Heart left ventricle (tissue), 16 donors: Measurements from ENCODE around the gene APOBEC4. TPM values are rescaled to one million over a fixed set of nuclear protein-coding genes. Genes with fewer than 3 reads are reported as not detected.
"Not testable (repeated sequence)": the region's sequence is repeated elsewhere in the genome, so short reads cannot be mapped to it uniquely, and the experiment has no call there.

Experiments
- ATAC-seq, 4 donors: fragments of 200-7000 bp; cut with Tn5 transposase; one replicate each; pipeline ENCODE4 v1.9.1; 2020 to 2022; ENCODE audit warnings: moderate library complexity in 4 of 4, mild to moderate bottlenecking in 3 of 4, moderate number of reproducible peaks in 1 of 4
- DNase-seq, 5 donors: peaks; one replicate each; pipeline ENCODE4 v3.0.0-alpha.2; 2020
- H3K27ac ChIP-seq, 12 donors: fragments of 200-600 bp; sonication (generic) in 4 of 12; one replicate each; pipeline versions ENCODE4 v1.5.0 to v1.8.0; 2016 to 2022; ENCODE audit warnings: mild to moderate bottlenecking in 2 of 12
- H3K27me3 ChIP-seq, 9 donors: fragments of 200-600 bp; sonication (generic) in 2 of 9; one replicate each; pipeline versions ENCODE4 v1.5.1 to v1.8.0; 2016 to 2022; ENCODE audit warnings: mild to moderate bottlenecking in 3 of 9
- H3K36me3 ChIP-seq, 9 donors: fragments of 200-600 bp; sonication (generic) in 2 of 9; one replicate each; pipeline versions ENCODE4 v1.5.0 to v1.8.0; 2018 to 2022; ENCODE audit warnings: mild to moderate bottlenecking in 2 of 9
- H3K4me1 ChIP-seq, 12 donors: fragments of 200-600 bp; sonication (generic) in 4 of 12; one replicate each; pipeline versions ENCODE4 v1.5.0 to v1.8.0; 2016 to 2022; ENCODE audit warnings: mild to moderate bottlenecking in 3 of 12
- H3K4me3 ChIP-seq, 12 donors: fragments of 200-600 bp; sonication (generic) in 4 of 12; one replicate each; pipeline versions ENCODE4 v1.5.0 to v1.8.0; 2017 to 2022; ENCODE audit warnings: mild to moderate bottlenecking in 9 of 12, moderate library complexity in 4 of 12
- H3K9me3 ChIP-seq, 12 donors: fragments of 200-600 bp; sonication (generic) in 4 of 12; one replicate each; pipeline versions ENCODE4 v1.5.0 to v1.8.0; 2016 to 2022; ENCODE audit warnings: mild to moderate bottlenecking in 1 of 12
- CTCF ChIP-seq, 12 donors: fragments of 200-600 bp; sonication (generic) in 4 of 12; IDR thresholded peaks; one replicate each; pipeline versions ENCODE4 v1.5.0 to v1.8.0; 2018 to 2022; ENCODE audit warnings: antibody characterized with exemption in 12 of 12, mild to moderate bottlenecking in 5 of 12
- POLR2A ChIP-seq, 2 donors: fragments of 450-650 bp; IDR thresholded peaks; one replicate each; pipeline ENCODE4 v1.6.1; 2017; ENCODE audit warnings: antibody characterized with exemption in 2 of 2, mild to moderate bottlenecking in 2 of 2, moderate library complexity in 2 of 2
- WGBS, 4 donors: extraction: QIAGEN DNeasy Blood & Tissue Kit in 2 of 4; methylation state at CpG; one replicate each; pipeline versions ENCODE4 v1.1.5 to v1.1.7; 2013 to 2018; 5-methylcytosine and 5-hydroxymethylcytosine counted together
- intact Hi-C, 10 donors: fragments of 100-400 bp; cut with DNase I; formaldehyde crosslinking; loops; one replicate each; pipeline versions ENCODE4 v1.11.1 to v1.14.2; 2022
- polyA plus RNA-seq, 2 donors: library from polyadenylated mRNA; stranded (reverse); fragments of 200-250 nt; gene quantifications; one replicate each; pipeline ENCODE4 v1.2.3, GENCODE V29; 2013
- total RNA-seq, 9 donors: library from RNA; depleted of rRNA in 2 of 9; stranded (reverse); fragments of >200 nt in 2 of 9; fragmentation: NEBNext Ultra II Directional in 3 of 9; extraction: Animal tissue kit (Norgen Biotek cat#: 25700) in 3 of 9; gene quantifications; one replicate each; pipeline versions ENCODE4 v1.1.0 to v1.2.4, GENCODE V29; 2016 to 2023
- donor health status: ischemic (EF 13 %, LVEDD 7.1; RV severe dilation, severe dysfunction).
- donor health status: healthy with polysubstance abuse.
- donor health status: DM: no; HTN: yes; CAD: no.
- donor health status: DM: no; HTN: no; CAD: no.
- donor health status: ischemic (EF 25% LVEDD 6.9; RV normal size, moderate dysfunction).
- donor health status: ischemic (EF 25% LVEDD 5.7; RV mildly dilated, moderate dysfunction).
- donor health status: healthy.
- donor health status: DM: yes; HTN: yes; CAD: no.
- donor health status: ischemic (EF 35%, LVEDD 5.7; RV mildly dilated, moderate dysfunction).
- donor health status: nonischemic (EF 11% LVEDD 7.7; RV severe dilation, severe dysfunction).
- donor health status: DM: yes; HTN: yes; CAD: no.
- donor health status: PGD.
- donor health status: ischemic (EF 29% LVEDD 5.4; RV normal size, mild dysfunction).
- donor health status: nonischemic (EF 23%, LVEDD 6.1; RV moderate dilation, normal function).

Gene APOBEC4
- total and polyA plus RNA-seq, 11 donors, result 0.30 TPM; not detected in 10

GRCh38 chr1:183622884-183623785 is 30.0 kb downstream of the APOBEC4 start:
- intact Hi-C loops, result loop anchor here in 9 of 10 donors (1.0 to 10.0 kb wide), 6 partner anchors 78 to 341 kb away; partner anchors contain the start of gene SMG7 (in 6 of the 9)
- peak in 3 of 5 donors; percentile 38 to 53 (median 52) for DNase-seq
- H3K27ac ChIP-seq, result peak overlapping the region in 1 of 12 donors; percentile 27
- WGBS, 4 donors, result 58 to 64% (median 60%) methylated on average over 10 of the region's 10 CpGs
- TF ChIP-seq CTCF (IDR thresholded peaks at IDR 0.05), result peak; percentile 45 to 79 (median 64)
- no peak for TF ChIP-seq POLR2A (IDR thresholded peaks at IDR 0.05)
- no peaks in the 10 kb centered on the region for H3K27me3 ChIP-seq
- no peak overlapping the region for H3K4me3 ChIP-seq
- ATAC-seq, result peak; percentile 83 to 94 (median 92)
- H3K9me3 ChIP-seq, result no peaks in the 10 kb centered on the region
- H3K36me3 ChIP-seq, result peaks cover 0 to 44% (median 28%) of the 10 kb centered on the region in 9 donors
- peaks cover 0 to 51% (median 28%) of the 10 kb centered on the region in 12 donors for H3K4me1 ChIP-seq

- Histone ChIP-seq H3K36me3 (peaks cover 0 to 33% (median 20%) of the 10 kb centered on the region in 9 donors), H3K27me3 (no peaks in the 10 kb centered on the region), H3K4me3 (no peak overlapping the region), H3K9me3 (no peaks in the 10 kb centered on the region), H3K4me1 (peaks cover 0 to 45% (median 22%) of the 10 kb centered on the region in 12 donors), H3K27ac (peak overlapping the region in 1 of 12 donors; percentile 42)
- intact Hi-C loops, result loop anchor here in 9 of 10 donors (2.0 to 10.0 kb wide), 5 partner anchors 77 to 340 kb away; partner anchors contain the start of gene SMG7 (in 6 of the 9)
- DNase-seq (no peak), ATAC-seq (no peak)
- TF ChIP-seq CTCF (IDR thresholded peaks at IDR 0.05) (no peak), POLR2A (IDR thresholded peaks at IDR 0.05) (no peak)
- 79 to 90% (median 80%) methylated on average over 1 of the region's 1 CpG for WGBS, 4 donors
These were observed 31.1 kb downstream of the APOBEC4 start for GRCh38 chr1:183622013-183622412.

GRCh38 chr1:183620311-183620710 is 32.8 kb downstream of the APOBEC4 start:
- WGBS, 4 donors, result 83 to 88% (median 87%) methylated on average over 2 of the region's 2 CpGs
- DNase-seq, result no peak
- H3K27me3 ChIP-seq, result no peaks in the 10 kb centered on the region
- H3K4me1 ChIP-seq, result peaks cover 0 to 28% (median 6%) of the 10 kb centered on the region in 12 donors
- H3K4me3 ChIP-seq, result no peak overlapping the region
- TF ChIP-seq POLR2A (IDR thresholded peaks at IDR 0.05) (no peak), CTCF (IDR thresholded peaks at IDR 0.05) (no peak)
- intact Hi-C loops, result loop anchor here in 9 of 10 donors (5.0 to 10.0 kb wide), 4 partner anchors 76 to 338 kb away; partner anchors contain the start of gene SMG7 (in 6 of the 9)
- no peaks in the 10 kb centered on the region for H3K9me3 ChIP-seq
- ATAC-seq, result no peak
- no peak overlapping the region for H3K27ac ChIP-seq
- H3K36me3 ChIP-seq, result peaks cover 0 to 20% (median 9%) of the 10 kb centered on the region in 9 donors

- no peak for DNase-seq
- TF ChIP-seq POLR2A (IDR thresholded peaks at IDR 0.05) (no peak), CTCF (IDR thresholded peaks at IDR 0.05) (no peak)
- Histone ChIP-seq H3K27ac (no peak overlapping the region), H3K4me3 (no peak overlapping the region), H3K9me3 (no peaks in the 10 kb centered on the region), H3K36me3 (peaks cover 0 to 15% (median 4%) of the 10 kb centered on the region in 9 donors), H3K27me3 (no peaks in the 10 kb centered on the region), H3K4me1 (peaks cover 0 to 23% (median 5%) of the 10 kb centered on the region in 12 donors)
- 82 to 90% (median 85%) methylated on average over 1 of the region's 1 CpG for WGBS, 4 donors
- intact Hi-C loops, result loop anchor here in 9 of 10 donors (5.0 to 10.0 kb wide), 4 partner anchors 75 to 337 kb away; partner anchors contain the start of gene SMG7 (in 6 of the 9)
- no peak for ATAC-seq
These were observed 33.3 kb downstream of the APOBEC4 start for GRCh38 chr1:183619781-183620180.

GRCh38 chr1:183618202-183618601 is 34.9 kb downstream of the APOBEC4 start:
- H3K27ac ChIP-seq, H3K27me3 ChIP-seq, H3K4me3 ChIP-seq, DNase-seq, intact Hi-C loops, ATAC-seq, H3K36me3 ChIP-seq, H3K9me3 ChIP-seq: not testable (repeated sequence)
- H3K4me1 ChIP-seq, result peaks cover 0 to 19% (median 5%) of the 10 kb centered on the region in 12 donors
- 85 to 98% (median 91%) methylated on average over 5 of the region's 5 CpGs for WGBS, 4 donors

- H3K9me3 ChIP-seq, ATAC-seq, H3K27ac ChIP-seq, intact Hi-C loops, H3K36me3 ChIP-seq, DNase-seq, H3K4me3 ChIP-seq, H3K27me3 ChIP-seq: not testable (repeated sequence)
- peaks cover 0 to 31% (median 21%) of the 10 kb centered on the region in 12 donors for H3K4me1 ChIP-seq
- WGBS, 4 donors, result 90 to 95% (median 94%) methylated on average over 2 to 3 of the region's 3 CpGs
These were observed 40.1 kb downstream of the APOBEC4 start for GRCh38 chr1:183612975-183613374.
